Pancreas (tissue), 10 donors: ENCODE measurements around the gene QPCTL. TPM values are rescaled to one million over a fixed set of nuclear protein-coding genes. Genes with fewer than 3 reads are reported as not detected.

ENCODE experiments used
- ATAC-seq, 4 donors: fragments of 200-7000 bp; cut with Tn5 transposase; one replicate each; pipeline versions ENCODE4 v1.8.0 to v1.9.1; 2020; ENCODE audit warnings: mild to moderate bottlenecking in 4 of 4, moderate library complexity in 4 of 4
- DNase-seq, 6 donors: peaks; one replicate each; pipeline ENCODE4 v3.0.0-alpha.2; 2020
- FAIRE-seq: peaks from 2 replicates; lab custom pipeline; 2012; peaks lifted over from hg19 to GRCh38; lab: Jason Lieb, UNC
- H3K27ac ChIP-seq, 4 donors: fragments of 200-600 bp; sonication (generic); 1 replicate in 3 of 4; 2 replicates in 1 of 4; pipeline versions ENCODE4 v1.5.0 to v1.8.0; 2020
- H3K27me3 ChIP-seq, 4 donors: fragments of 200-600 bp; one replicate each; pipeline ENCODE4 v1.8.0; 2021
- H3K36me3 ChIP-seq, 3 donors: fragments of 200-600 bp; sonication (generic) in 1 of 3; one replicate each; pipeline versions ENCODE4 v1.5.0 to v1.8.0; 2020 to 2021
- H3K4me1 ChIP-seq, 3 donors: fragments of 200-600 bp; one replicate each; pipeline ENCODE4 v1.8.0; 2021
- H3K4me3 ChIP-seq, 4 donors: fragments of 200-600 bp; sonication (generic) in 2 of 4; one replicate each; pipeline versions ENCODE4 v1.5.0 to v1.8.0; 2020 to 2021
- H3K9me3 ChIP-seq, 4 donors: fragments of 200-600 bp; one replicate each; pipeline ENCODE4 v1.8.0; 2021
- WGBS, 2 donors: extraction: QIAGEN DNeasy Blood & Tissue Kit; methylation state at CpG; one replicate each; pipeline ENCODE4 v1.1.7; 2013; 5-methylcytosine and 5-hydroxymethylcytosine counted together
- intact Hi-C, 3 donors: fragments of 100-400 bp; cut with DNase I; formaldehyde crosslinking; loops; one replicate each; pipeline versions ENCODE4 v1.11.1 to v1.14.2; 2022
- polyA plus RNA-seq, 2 donors: library from polyadenylated mRNA; stranded (reverse); fragments of 200-250 nt; gene quantifications; one replicate each; pipeline ENCODE4 v1.2.3, GENCODE V29; 2013
- total RNA-seq, 6 donors: library from RNA; stranded (reverse); fragmentation: NEBNext Ultra II Directional in 4 of 6; extraction: Animal tissue kit (Norgen Biotek cat#: 25700) in 4 of 6; gene quantifications; one replicate each; pipeline versions ENCODE4 v1.2.1 to v1.2.4, GENCODE V29; 2021 to 2023
- TF ChIP-seq, protein P1 (sequence below), 4 donors: fragments of 200-600 bp; sonication (generic) in 3 of 4; IDR thresholded peaks; one replicate each; pipeline versions ENCODE4 v1.5.0 to v1.8.0; 2021; ENCODE audit warnings: antibody characterized with exemption in 4 of 4
- donor health status: healthy with polysubstance abuse.
- donor health status: DM: no; HTN: no; CAD: no; lungs with moderate emphysema.
- donor health status: DM: no; HTN: no; CAD: no.
- donor health status: control.
- donor health status: control.
- donor health status: Bipolar disorder and iron deficiency.
- donor health status: DM: yes; HTN: yes; CAD: no.
- donor health status: DM: no; HTN: no; CAD: no.
- donor health status: DM: no; HTN: no; CAD: no.
- donor health status: DM: yes; HTN: yes; CAD: no.

Gene QPCTL
- total and polyA plus RNA-seq, 8 donors = 3.4 to 7.3 (median 5.3) TPM

GRCh38 chr19:45676851-45677263 is 15.6 kb upstream of the QPCTL start:
- H3K4me3 ChIP-seq = peak overlapping the region; percentile 20 to 59 (median 44)
- 5 to 9% methylated on average over 27 to 28 of the region's 28 CpGs for WGBS, 2 donors
- peak; percentile 16 to 33 (median 28) for ATAC-seq
- H3K27me3 ChIP-seq = no peaks in the 10 kb centered on the region
- H3K36me3 ChIP-seq = no peaks in the 10 kb centered on the region
- TF ChIP-seq, protein P1, sequence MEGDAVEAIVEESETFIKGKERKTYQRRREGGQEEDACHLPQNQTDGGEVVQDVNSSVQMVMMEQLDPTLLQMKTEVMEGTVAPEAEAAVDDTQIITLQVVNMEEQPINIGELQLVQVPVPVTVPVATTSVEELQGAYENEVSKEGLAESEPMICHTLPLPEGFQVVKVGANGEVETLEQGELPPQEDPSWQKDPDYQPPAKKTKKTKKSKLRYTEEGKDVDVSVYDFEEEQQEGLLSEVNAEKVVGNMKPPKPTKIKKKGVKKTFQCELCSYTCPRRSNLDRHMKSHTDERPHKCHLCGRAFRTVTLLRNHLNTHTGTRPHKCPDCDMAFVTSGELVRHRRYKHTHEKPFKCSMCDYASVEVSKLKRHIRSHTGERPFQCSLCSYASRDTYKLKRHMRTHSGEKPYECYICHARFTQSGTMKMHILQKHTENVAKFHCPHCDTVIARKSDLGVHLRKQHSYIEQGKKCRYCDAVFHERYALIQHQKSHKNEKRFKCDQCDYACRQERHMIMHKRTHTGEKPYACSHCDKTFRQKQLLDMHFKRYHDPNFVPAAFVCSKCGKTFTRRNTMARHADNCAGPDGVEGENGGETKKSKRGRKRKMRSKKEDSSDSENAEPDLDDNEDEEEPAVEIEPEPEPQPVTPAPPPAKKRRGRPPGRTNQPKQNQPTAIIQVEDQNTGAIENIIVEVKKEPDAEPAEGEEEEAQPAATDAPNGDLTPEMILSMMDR (IDR thresholded peaks at IDR 0.05) = no peak
- no peak for FAIRE-seq
- H3K9me3 ChIP-seq = no peaks in the 10 kb centered on the region
- H3K27ac ChIP-seq = peak overlapping the region; percentile 70 to 81 (median 74)
- DNase-seq = peak in 4 of 6 donors; percentile 52 to 86 (median 66)
- peaks cover 0 to 3% (median 0%) of the 10 kb centered on the region in 3 donors for H3K4me1 ChIP-seq
- intact Hi-C loops = no loop called here

- Histone ChIP-seq H3K27ac (peak overlapping the region; percentile 70 to 82 (median 74)), H3K27me3 (no peaks in the 10 kb centered on the region), H3K9me3 (no peaks in the 10 kb centered on the region), H3K4me1 (peaks cover 0 to 3% (median 0%) of the 10 kb centered on the region in 3 donors), H3K36me3 (no peaks in the 10 kb centered on the region), H3K4me3 (peak overlapping the region; percentile 20 to 59 (median 44))
- intact Hi-C loops = no loop called here
- no peak for FAIRE-seq
- TF ChIP-seq, protein P1 (IDR thresholded peaks at IDR 0.05) = no peak
- 7 to 10% methylated on average over 48 to 49 of the region's 49 CpGs for WGBS, 2 donors
- peak; percentile 76 to 87 (median 86) for ATAC-seq
- DNase-seq = peak; percentile 94 to 98 (median 97)
Measured at GRCh38 chr19:45677351-45678230, 14.9 kb upstream of the QPCTL start.

DNA sequence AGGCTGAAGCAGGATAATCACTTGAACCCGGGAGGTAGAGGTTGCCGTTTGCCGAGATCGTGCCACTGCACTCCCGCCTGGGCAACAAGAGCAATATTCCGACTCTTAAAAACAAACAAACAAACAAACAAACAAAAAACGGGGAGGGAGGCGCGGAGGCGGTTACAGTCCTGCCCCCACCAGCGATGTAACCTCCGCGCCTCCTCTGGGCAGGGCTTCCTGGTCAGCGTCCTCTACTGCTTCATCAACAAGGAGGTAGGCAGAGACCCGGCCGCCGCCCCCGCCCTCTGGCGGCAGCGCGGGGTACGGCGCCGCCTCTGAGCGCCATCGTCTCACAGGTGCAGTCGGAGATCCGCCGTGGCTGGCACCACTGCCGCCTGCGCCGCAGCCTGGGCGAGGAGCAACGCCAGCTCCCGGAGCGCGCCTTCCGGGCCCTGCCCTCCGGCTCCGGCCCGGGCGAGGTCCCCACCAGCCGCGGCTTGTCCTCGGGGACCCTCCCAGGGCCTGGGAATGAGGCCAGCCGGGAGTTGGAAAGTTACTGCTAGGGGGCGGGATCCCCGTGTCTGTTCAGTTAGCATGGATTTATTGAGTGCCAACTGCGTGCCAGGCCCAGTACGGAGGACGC is 11.0 kb upstream of the QPCTL start:
- H3K9me3 ChIP-seq = no peaks in the 10 kb centered on the region
- H3K4me1 ChIP-seq = peaks cover 0 to 3% (median 0%) of the 10 kb centered on the region in 3 donors
- 1% methylated on average over 51 of the region's 51 CpGs for WGBS, 2 donors
- TF ChIP-seq, protein P1 (IDR thresholded peaks at IDR 0.05) = peak; percentile 93 to 99 (median 98)
- H3K27ac ChIP-seq = peak overlapping the region; percentile 70 to 91 (median 74)
- ATAC-seq (peak; percentile 75 to 85 (median 80)), FAIRE-seq (no peak), DNase-seq (peak; percentile 81 to 96 (median 92))
- H3K36me3 ChIP-seq = peaks cover 0 to 4% (median 0%) of the 10 kb centered on the region in 3 donors
- peak overlapping the region in 2 of 4 donors; percentile 36 to 38 for H3K4me3 ChIP-seq
- H3K27me3 ChIP-seq = no peaks in the 10 kb centered on the region
- intact Hi-C loops = no loop called here

DNA sequence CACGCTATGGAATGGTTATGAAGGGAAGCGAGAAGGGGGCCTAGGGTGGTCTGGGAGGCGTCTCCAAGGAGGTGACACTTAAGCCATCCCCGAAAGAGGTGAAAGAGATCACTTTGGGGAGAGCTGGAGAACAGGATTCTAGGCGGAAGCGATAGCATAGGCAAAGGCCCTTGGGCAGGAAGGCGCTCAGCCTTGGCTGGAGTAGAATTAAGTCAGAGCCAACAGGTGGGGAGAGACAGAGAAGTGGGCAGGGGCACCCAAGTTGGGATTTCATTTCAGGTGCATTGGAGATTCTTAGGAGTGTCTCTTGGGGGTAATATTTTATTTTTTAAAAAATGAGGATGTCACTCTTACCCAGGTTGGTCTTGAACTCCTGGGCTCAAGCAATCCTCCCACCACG is 10.3 kb upstream of the QPCTL start:
- Histone ChIP-seq H3K9me3 (no peaks in the 10 kb centered on the region), H3K36me3 (peaks cover 0 to 7% (median 0%) of the 10 kb centered on the region in 3 donors), H3K27me3 (no peaks in the 10 kb centered on the region), H3K4me1 (peaks cover 0 to 3% (median 0%) of the 10 kb centered on the region in 3 donors), H3K27ac (peak overlapping the region; percentile 70 to 91 (median 74)), H3K4me3 (peak overlapping the region in 1 of 4 donors; percentile 38)
- intact Hi-C loops = no loop called here
- DNase-seq = no peak
- FAIRE-seq = no peak
- 78% methylated on average over 8 of the region's 8 CpGs for WGBS, 2 donors
- TF ChIP-seq, protein P1 (IDR thresholded peaks at IDR 0.05) = no peak
- ATAC-seq = no peak
